Measurements from ENCODE around the gene FXYD2.

The FXYD2 gene

DNA sequence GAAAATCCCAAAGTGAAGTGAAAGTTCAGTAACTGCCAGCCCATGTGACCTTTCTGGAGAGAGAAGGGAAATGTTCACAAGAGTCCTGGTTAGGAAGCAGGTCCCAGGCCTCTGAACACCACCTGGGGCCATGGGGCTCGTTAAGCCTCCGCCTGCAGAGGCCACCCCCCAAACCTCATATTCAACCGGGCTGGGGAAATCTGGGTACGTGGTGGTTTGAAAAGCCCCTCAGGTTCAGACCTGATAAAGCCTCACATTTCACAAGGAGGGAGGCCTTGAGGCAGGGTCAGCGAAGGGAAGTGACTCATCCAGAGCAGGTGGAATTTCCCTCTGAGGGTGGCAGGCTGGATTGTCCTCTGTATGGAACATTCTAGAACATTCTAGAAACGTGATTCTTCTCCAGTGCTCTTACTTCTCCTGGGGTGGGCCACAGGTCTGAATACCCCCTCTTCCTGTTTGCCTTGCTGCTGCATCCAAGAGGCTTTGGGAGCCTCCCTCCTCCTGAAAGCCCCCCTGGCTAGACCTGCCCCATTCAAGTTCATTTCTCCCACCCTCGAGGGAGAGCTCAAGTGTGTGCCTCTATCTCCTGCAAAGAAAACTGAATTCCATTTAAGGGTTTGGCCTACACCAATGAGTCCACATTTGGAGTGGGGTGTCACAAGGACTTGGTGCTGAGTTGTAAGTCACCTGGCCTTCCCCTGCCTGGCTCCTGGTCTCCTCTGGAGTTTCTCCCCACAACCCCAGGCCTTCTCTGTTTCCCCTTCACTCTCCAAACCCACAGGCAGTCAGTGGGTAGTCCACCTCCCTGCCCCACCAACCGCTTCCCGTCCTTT lies 6.3 kb downstream of the FXYD2 start:
- no peak overlapping the region for H3K4me3 ChIP-seq (ENCODE audit: insufficient read length, low read depth)
- H3K36me3 ChIP-seq (ENCODE audit: insufficient read depth, insufficient read length, low read length): no peaks in the 10 kb centered on the region
- no peaks in the 10 kb centered on the region for H3K9me3 ChIP-seq (ENCODE audit: insufficient read depth, low read length)
- peaks cover 28% of the 10 kb centered on the region for H3K4me1 ChIP-seq (ENCODE audit: insufficient read depth, insufficient read length)
- no peaks in the 10 kb centered on the region for H3K27me3 ChIP-seq (ENCODE audit: insufficient read depth, insufficient read length)
- no peak for TF ChIP-seq YY1 (IDR thresholded peaks at IDR 0.05; ENCODE audit: insufficient read depth, insufficient read length)
- TF ChIP-seq ZNF274 (IDR thresholded peaks at IDR 0.05; ENCODE audit: low read depth, low read length): no peak
- TF ChIP-seq SUZ12 (IDR thresholded peaks at IDR 0.05; ENCODE audit: extremely low read depth, insufficient read depth, insufficient read length): no peak
- DNase-seq (ENCODE audit: low read depth, low spot score): no peak
- H3K9ac ChIP-seq (ENCODE audit: insufficient read length, low read depth): peak overlapping the region; percentile 47

DNA sequence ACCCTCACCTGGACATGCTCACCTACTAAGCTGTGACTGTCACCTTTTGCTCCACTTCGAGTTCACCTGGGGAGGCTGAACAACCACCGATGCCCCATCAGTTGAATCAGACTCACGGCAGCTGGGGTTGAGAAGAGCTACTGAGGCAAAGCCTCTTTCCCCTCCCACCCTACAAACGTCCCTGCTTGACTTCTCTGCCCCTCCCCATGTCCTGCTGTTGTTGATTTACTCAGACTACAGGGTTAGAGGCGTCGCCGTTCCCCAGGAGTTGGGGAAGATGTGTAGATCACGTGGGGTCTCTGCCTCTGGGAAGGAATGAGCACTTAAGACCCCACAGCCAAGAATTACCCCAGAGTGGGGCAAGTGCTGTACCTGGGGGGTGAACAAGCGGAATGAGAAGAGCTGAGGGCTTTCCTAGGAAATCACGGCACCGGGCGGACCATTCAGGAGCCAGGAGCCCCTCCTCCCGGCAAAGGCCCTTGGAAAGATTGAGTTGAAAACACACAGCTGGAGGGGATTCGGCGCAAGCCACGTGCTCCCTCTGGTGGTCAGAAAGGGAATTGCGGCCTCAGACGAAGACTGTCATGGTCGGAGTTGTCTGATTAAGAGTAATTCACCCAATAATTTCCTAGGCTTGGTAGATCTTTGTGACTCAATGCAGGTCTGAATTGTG lies 7.0 kb downstream of the FXYD2 start:
- peak overlapping the region; percentile 79 for H3K9ac ChIP-seq (ENCODE audit: insufficient read length, low read depth)
- H3K27me3 ChIP-seq (ENCODE audit: insufficient read depth, insufficient read length): no peaks in the 10 kb centered on the region
- peak; percentile 77 for DNase-seq (ENCODE audit: low read depth, low spot score)
- peaks cover 28% of the 10 kb centered on the region for H3K4me1 ChIP-seq (ENCODE audit: insufficient read depth, insufficient read length)
- no peaks in the 10 kb centered on the region for H3K9me3 ChIP-seq (ENCODE audit: insufficient read depth, low read length)
- no peaks in the 10 kb centered on the region for H3K36me3 ChIP-seq (ENCODE audit: insufficient read depth, insufficient read length, low read length)
- peak overlapping the region; percentile 38 for H3K4me3 ChIP-seq (ENCODE audit: insufficient read length, low read depth)
- TF ChIP-seq YY1 (IDR thresholded peaks at IDR 0.05; ENCODE audit: insufficient read depth, insufficient read length) (no peak), ZNF274 (IDR thresholded peaks at IDR 0.05; ENCODE audit: low read depth, low read length) (no peak), SUZ12 (IDR thresholded peaks at IDR 0.05; ENCODE audit: extremely low read depth, insufficient read depth, insufficient read length) (no peak)

GRCh38 chr11:117816846-117817367 lies 7.6 kb downstream of the FXYD2 start:
- Histone ChIP-seq H3K9ac (ENCODE audit: insufficient read length, low read depth) (peak overlapping the region; percentile 79), H3K4me1 (ENCODE audit: insufficient read depth, insufficient read length) (peaks cover 23% of the 10 kb centered on the region)
- DNase-seq (ENCODE audit: low read depth, low spot score): no peak

GRCh38 chr11:117816151-117816741 lies 8.3 kb downstream of the FXYD2 start:
- H3K36me3 ChIP-seq (ENCODE audit: insufficient read depth, insufficient read length, low read length): no peaks in the 10 kb centered on the region
- TF ChIP-seq SUZ12 (IDR thresholded peaks at IDR 0.05; ENCODE audit: extremely low read depth, insufficient read depth, insufficient read length) (no peak), YY1 (IDR thresholded peaks at IDR 0.05; ENCODE audit: insufficient read depth, insufficient read length) (no peak), ZNF274 (IDR thresholded peaks at IDR 0.05; ENCODE audit: low read depth, low read length) (no peak)
- H3K4me3 ChIP-seq (ENCODE audit: insufficient read length, low read depth): peak overlapping the region; percentile 36
- H3K9me3 ChIP-seq (ENCODE audit: insufficient read depth, low read length): no peaks in the 10 kb centered on the region
- DNase-seq (ENCODE audit: low read depth, low spot score): peak; percentile 75
- H3K9ac ChIP-seq (ENCODE audit: insufficient read length, low read depth): peak overlapping the region; percentile 79
- no peaks in the 10 kb centered on the region for H3K27me3 ChIP-seq (ENCODE audit: insufficient read depth, insufficient read length)
- H3K4me1 ChIP-seq (ENCODE audit: insufficient read depth, insufficient read length): peaks cover 23% of the 10 kb centered on the region

More at GRCh38 chr11:117816846-117817367, 7.6 kb downstream of the FXYD2 start:
- Histone ChIP-seq H3K4me3 (ENCODE audit: insufficient read length, low read depth) (peak overlapping the region; percentile 38), H3K27me3 (ENCODE audit: insufficient read depth, insufficient read length) (no peaks in the 10 kb centered on the region), H3K36me3 (ENCODE audit: insufficient read depth, insufficient read length, low read length) (no peaks in the 10 kb centered on the region), H3K9me3 (ENCODE audit: insufficient read depth, low read length) (no peaks in the 10 kb centered on the region)
- TF ChIP-seq YY1 (IDR thresholded peaks at IDR 0.05; ENCODE audit: insufficient read depth, insufficient read length) (no peak), ZNF274 (IDR thresholded peaks at IDR 0.05; ENCODE audit: low read depth, low read length) (no peak), SUZ12 (IDR thresholded peaks at IDR 0.05; ENCODE audit: extremely low read depth, insufficient read depth, insufficient read length) (no peak)

GRCh38 chr11:117815262-117815803 lies 9.2 kb downstream of the FXYD2 start:
- TF ChIP-seq ZNF274 (IDR thresholded peaks at IDR 0.05; ENCODE audit: low read depth, low read length): no peak
- H3K27me3 ChIP-seq (ENCODE audit: insufficient read depth, insufficient read length): no peaks in the 10 kb centered on the region
- peak overlapping the region; percentile 79 for H3K9ac ChIP-seq (ENCODE audit: insufficient read length, low read depth)
- peaks cover 23% of the 10 kb centered on the region for H3K4me1 ChIP-seq (ENCODE audit: insufficient read depth, insufficient read length)
- H3K4me3 ChIP-seq (ENCODE audit: insufficient read length, low read depth): no peak overlapping the region
- H3K36me3 ChIP-seq (ENCODE audit: insufficient read depth, insufficient read length, low read length): no peaks in the 10 kb centered on the region
- no peaks in the 10 kb centered on the region for H3K9me3 ChIP-seq (ENCODE audit: insufficient read depth, low read length)
- no peak for DNase-seq (ENCODE audit: low read depth, low spot score)

GRCh38 chr11:117814766-117815261 lies 9.7 kb downstream of the FXYD2 start:
- Histone ChIP-seq H3K9me3 (ENCODE audit: insufficient read depth, low read length) (no peaks in the 10 kb centered on the region), H3K27me3 (ENCODE audit: insufficient read depth, insufficient read length) (no peaks in the 10 kb centered on the region), H3K4me1 (ENCODE audit: insufficient read depth, insufficient read length) (peaks cover 23% of the 10 kb centered on the region), H3K4me3 (ENCODE audit: insufficient read length, low read depth) (no peak overlapping the region), H3K9ac (ENCODE audit: insufficient read length, low read depth) (peak overlapping the region; percentile 44), H3K36me3 (ENCODE audit: insufficient read depth, insufficient read length, low read length) (no peaks in the 10 kb centered on the region)
- TF ChIP-seq YY1 (IDR thresholded peaks at IDR 0.05; ENCODE audit: insufficient read depth, insufficient read length) (no peak), SUZ12 (IDR thresholded peaks at IDR 0.05; ENCODE audit: extremely low read depth, insufficient read depth, insufficient read length) (no peak), ZNF274 (IDR thresholded peaks at IDR 0.05; ENCODE audit: low read depth, low read length) (no peak)
- peak; percentile 63 for DNase-seq (ENCODE audit: low read depth, low spot score)
